Measurements from ENCODE around the gene FNIP2. TPM values are rescaled to one million over a fixed set of nuclear protein-coding genes. Genes with fewer than 3 reads are reported as not detected.

Gene FNIP2
- total and polyA plus RNA-seq, 4 donors: 8.8 to 88.7 (median 23.5) TPM

DNA sequence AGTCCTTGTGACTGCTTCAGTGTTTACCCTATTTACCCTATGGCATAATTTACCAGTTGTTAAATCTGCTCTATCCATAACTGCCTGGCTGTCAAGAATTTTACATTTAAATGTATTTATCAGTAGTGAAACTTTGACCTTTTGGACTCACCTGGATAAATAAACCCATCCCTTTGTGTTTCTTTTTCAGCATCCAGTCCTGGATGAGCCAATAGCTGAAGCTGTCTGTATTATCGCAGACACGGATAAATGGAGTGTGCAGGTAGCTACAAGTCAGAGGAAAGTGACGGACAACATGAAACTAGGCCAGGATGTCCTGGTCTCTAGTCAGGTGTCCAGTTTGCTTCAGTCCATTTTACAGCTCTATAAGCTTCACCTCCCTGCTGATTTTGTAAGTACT lies 122.4 kb downstream of the FNIP2 start:
- Histone ChIP-seq H3K36me3 (ENCODE audit: control insufficient read depth in 4 of 4, insufficient read depth in 3 of 4, low read depth in 1 of 4, low read length in 3 of 4) (peaks cover 0 to 43% (median 15%) of the 10 kb centered on the region in 4 donors), H3K27ac (ENCODE audit: low read depth in 1 of 2, low read length in 2 of 2) (no peak overlapping the region)

DNA sequence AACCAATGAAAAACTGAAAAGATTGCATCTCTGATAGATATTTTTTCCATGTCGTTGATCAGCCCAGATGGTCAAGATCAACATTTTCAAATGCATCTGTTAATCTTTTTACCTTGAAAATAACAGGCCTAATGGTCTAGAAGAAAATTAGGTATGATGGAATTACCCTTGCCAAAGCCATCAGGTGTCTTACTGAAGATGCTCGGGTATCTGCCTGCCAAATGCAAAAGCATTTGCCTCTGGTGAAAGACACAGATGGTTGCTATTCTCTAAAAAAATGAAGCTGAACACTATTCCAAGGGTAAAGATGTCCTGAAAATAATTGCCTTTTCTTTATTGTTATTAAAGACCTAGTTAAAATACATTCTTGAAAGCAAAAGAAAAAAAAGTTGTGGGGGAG lies 126.0 kb downstream of the FNIP2 start:
- WGBS: 92% methylated on average over 2 of the region's 2 CpGs
- Histone ChIP-seq H3K36me3 (ENCODE audit: control insufficient read depth in 4 of 4, insufficient read depth in 3 of 4, low read depth in 1 of 4, low read length in 3 of 4) (peaks cover 0 to 32% (median 14%) of the 10 kb centered on the region in 4 donors), H3K9ac (ENCODE audit: low read depth in 1 of 2, low read length in 2 of 2) (no peak overlapping the region), H3K4me3 (ENCODE audit: low read depth in 1 of 3, low read length in 3 of 3) (no peak overlapping the region), H3K9me3 (ENCODE audit: control insufficient read depth in 4 of 4, low read length in 3 of 4) (no peaks in the 10 kb centered on the region), H3K27ac (ENCODE audit: low read depth in 1 of 2, low read length in 2 of 2) (no peak overlapping the region), H3K4me1 (ENCODE audit: control insufficient read depth in 4 of 4, insufficient read depth in 4 of 4, low read length in 3 of 4) (peaks cover 0 to 5% (median 4%) of the 10 kb centered on the region in 4 donors), H3K27me3 (ENCODE audit: control insufficient read depth in 4 of 4, insufficient read depth in 4 of 4, low read length in 3 of 4) (no peaks in the 10 kb centered on the region)
- no peak for DNase-seq (ENCODE audit: low spot score)
- TF ChIP-seq RXRA (IDR thresholded peaks at IDR 0.05) (no peak), JUND (IDR thresholded peaks at IDR 0.05) (no peak), HNF4G (IDR thresholded peaks at IDR 0.05) (no peak), FOXA1 (IDR thresholded peaks at IDR 0.05) (no peak), EGR1 (IDR thresholded peaks at IDR 0.05; ENCODE audit: low read depth in 2 of 2) (no peak), FOXA2 (IDR thresholded peaks at IDR 0.05) (no peak), SP1 (IDR thresholded peaks at IDR 0.05) (no peak)
- TF ChIP-seq, protein P1, sequence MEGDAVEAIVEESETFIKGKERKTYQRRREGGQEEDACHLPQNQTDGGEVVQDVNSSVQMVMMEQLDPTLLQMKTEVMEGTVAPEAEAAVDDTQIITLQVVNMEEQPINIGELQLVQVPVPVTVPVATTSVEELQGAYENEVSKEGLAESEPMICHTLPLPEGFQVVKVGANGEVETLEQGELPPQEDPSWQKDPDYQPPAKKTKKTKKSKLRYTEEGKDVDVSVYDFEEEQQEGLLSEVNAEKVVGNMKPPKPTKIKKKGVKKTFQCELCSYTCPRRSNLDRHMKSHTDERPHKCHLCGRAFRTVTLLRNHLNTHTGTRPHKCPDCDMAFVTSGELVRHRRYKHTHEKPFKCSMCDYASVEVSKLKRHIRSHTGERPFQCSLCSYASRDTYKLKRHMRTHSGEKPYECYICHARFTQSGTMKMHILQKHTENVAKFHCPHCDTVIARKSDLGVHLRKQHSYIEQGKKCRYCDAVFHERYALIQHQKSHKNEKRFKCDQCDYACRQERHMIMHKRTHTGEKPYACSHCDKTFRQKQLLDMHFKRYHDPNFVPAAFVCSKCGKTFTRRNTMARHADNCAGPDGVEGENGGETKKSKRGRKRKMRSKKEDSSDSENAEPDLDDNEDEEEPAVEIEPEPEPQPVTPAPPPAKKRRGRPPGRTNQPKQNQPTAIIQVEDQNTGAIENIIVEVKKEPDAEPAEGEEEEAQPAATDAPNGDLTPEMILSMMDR (IDR thresholded peaks at IDR 0.05; ENCODE audit: low read depth, low read length, missing input control): no peak
- TF ChIP-seq, protein P2, sequence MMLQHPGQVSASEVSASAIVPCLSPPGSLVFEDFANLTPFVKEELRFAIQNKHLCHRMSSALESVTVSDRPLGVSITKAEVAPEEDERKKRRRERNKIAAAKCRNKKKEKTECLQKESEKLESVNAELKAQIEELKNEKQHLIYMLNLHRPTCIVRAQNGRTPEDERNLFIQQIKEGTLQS (IDR thresholded peaks at IDR 0.05): no peak

More for the DNA sequence above, 122.4 kb downstream of the FNIP2 start:
- no peaks in the 10 kb centered on the region for H3K9me3 ChIP-seq (ENCODE audit: control insufficient read depth in 4 of 4, low read length in 3 of 4)
- no peak overlapping the region for H3K9ac ChIP-seq (ENCODE audit: low read depth in 1 of 2, low read length in 2 of 2)
- DNase-seq (ENCODE audit: low spot score): no peak
- H3K27me3 ChIP-seq (ENCODE audit: control insufficient read depth in 4 of 4, insufficient read depth in 4 of 4, low read length in 3 of 4): no peaks in the 10 kb centered on the region
- H3K4me3 ChIP-seq (ENCODE audit: low read depth in 1 of 3, low read length in 3 of 3): no peak overlapping the region
- 50% methylated on average over 3 of the region's 3 CpGs for WGBS
- TF ChIP-seq SP1 (IDR thresholded peaks at IDR 0.05) (peak; percentile 49), FOXA1 (IDR thresholded peaks at IDR 0.05) (no peak), FOXA2 (IDR thresholded peaks at IDR 0.05) (no peak), RXRA (IDR thresholded peaks at IDR 0.05) (peak in 1 of 2 donors; percentile 9), HNF4G (IDR thresholded peaks at IDR 0.05) (peak; percentile 49), RAD21 (IDR thresholded peaks at IDR 0.05) (peak in 1 of 2 donors; percentile 33), HNF4A (conservative IDR thresholded peaks at IDR 0.05) (peak; percentile 81 to 85)
- TF ChIP-seq, protein P2 (IDR thresholded peaks at IDR 0.05): peak; percentile 30
- peaks cover 0 to 5% (median 4%) of the 10 kb centered on the region in 4 donors for H3K4me1 ChIP-seq (ENCODE audit: control insufficient read depth in 4 of 4, insufficient read depth in 4 of 4, low read length in 3 of 4)

DNA sequence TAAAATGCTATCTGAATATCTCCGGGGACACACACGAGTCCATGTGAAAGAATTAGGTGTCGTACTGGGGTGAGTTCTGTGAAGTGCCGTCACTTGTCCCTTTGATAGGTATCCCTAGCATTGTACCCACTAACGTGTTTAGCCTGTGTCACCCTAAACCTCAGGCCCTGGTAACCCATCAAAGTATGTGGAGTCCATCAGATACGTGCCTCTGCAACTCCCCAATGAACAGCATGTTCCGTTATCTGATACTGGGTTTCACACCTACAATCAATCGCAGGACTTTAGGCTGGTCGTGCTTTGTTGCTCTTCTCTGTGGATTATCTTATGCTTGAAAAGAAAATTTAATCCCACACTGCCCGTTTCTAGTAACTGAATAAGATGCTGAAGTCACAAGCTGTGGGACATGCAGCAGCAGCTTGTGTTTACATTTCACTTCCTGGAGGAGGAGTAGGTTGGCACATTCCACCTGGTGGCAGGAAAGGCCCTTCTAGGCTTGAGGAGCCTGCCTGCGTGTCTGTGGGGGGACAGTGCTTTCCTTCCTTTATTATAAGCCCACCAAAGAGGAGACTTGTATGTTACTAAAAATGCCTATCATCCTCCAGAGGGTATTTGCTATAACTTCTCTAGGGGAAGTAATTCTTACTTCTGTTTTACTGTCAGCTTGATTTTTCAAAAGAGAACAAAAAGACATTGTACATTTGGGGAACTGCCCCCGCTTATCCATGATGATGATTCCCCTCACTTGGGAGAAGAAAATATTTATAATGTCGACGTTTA lies 127.2 kb downstream of the FNIP2 start:
- H3K36me3 ChIP-seq (ENCODE audit: control insufficient read depth in 4 of 4, insufficient read depth in 3 of 4, low read depth in 1 of 4, low read length in 3 of 4): peaks cover 0 to 32% (median 14%) of the 10 kb centered on the region in 4 donors
- no peak overlapping the region for H3K27ac ChIP-seq (ENCODE audit: low read depth in 1 of 2, low read length in 2 of 2)
- H3K4me3 ChIP-seq (ENCODE audit: low read depth in 1 of 3, low read length in 3 of 3): no peak overlapping the region
- 83% methylated on average over 14 of the region's 14 CpGs for WGBS
- no peaks in the 10 kb centered on the region for H3K4me1 ChIP-seq (ENCODE audit: control insufficient read depth in 4 of 4, insufficient read depth in 4 of 4, low read length in 3 of 4)
- no peak overlapping the region for H3K9ac ChIP-seq (ENCODE audit: low read depth in 1 of 2, low read length in 2 of 2)
- H3K9me3 ChIP-seq (ENCODE audit: control insufficient read depth in 4 of 4, low read length in 3 of 4): no peaks in the 10 kb centered on the region
- H3K27me3 ChIP-seq (ENCODE audit: control insufficient read depth in 4 of 4, insufficient read depth in 4 of 4, low read length in 3 of 4): no peaks in the 10 kb centered on the region
- DNase-seq (ENCODE audit: low spot score): no peak
- TF ChIP-seq HNF4A (conservative IDR thresholded peaks at IDR 0.05) (no peak), RAD21 (IDR thresholded peaks at IDR 0.05) (no peak), FOXA2 (IDR thresholded peaks at IDR 0.05) (no peak), HNF4G (IDR thresholded peaks at IDR 0.05) (no peak), GABPA (IDR thresholded peaks at IDR 0.05 in 1 of 2, conservative IDR thresholded peaks at IDR 0.05 in 1 of 2) (no peak), RXRA (IDR thresholded peaks at IDR 0.05) (no peak)
- TF ChIP-seq, protein P3, sequence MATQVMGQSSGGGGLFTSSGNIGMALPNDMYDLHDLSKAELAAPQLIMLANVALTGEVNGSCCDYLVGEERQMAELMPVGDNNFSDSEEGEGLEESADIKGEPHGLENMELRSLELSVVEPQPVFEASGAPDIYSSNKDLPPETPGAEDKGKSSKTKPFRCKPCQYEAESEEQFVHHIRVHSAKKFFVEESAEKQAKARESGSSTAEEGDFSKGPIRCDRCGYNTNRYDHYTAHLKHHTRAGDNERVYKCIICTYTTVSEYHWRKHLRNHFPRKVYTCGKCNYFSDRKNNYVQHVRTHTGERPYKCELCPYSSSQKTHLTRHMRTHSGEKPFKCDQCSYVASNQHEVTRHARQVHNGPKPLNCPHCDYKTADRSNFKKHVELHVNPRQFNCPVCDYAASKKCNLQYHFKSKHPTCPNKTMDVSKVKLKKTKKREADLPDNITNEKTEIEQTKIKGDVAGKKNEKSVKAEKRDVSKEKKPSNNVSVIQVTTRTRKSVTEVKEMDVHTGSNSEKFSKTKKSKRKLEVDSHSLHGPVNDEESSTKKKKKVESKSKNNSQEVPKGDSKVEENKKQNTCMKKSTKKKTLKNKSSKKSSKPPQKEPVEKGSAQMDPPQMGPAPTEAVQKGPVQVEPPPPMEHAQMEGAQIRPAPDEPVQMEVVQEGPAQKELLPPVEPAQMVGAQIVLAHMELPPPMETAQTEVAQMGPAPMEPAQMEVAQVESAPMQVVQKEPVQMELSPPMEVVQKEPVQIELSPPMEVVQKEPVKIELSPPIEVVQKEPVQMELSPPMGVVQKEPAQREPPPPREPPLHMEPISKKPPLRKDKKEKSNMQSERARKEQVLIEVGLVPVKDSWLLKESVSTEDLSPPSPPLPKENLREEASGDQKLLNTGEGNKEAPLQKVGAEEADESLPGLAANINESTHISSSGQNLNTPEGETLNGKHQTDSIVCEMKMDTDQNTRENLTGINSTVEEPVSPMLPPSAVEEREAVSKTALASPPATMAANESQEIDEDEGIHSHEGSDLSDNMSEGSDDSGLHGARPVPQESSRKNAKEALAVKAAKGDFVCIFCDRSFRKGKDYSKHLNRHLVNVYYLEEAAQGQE (IDR thresholded peaks at IDR 0.05): no peak
- TF ChIP-seq, protein P4, sequence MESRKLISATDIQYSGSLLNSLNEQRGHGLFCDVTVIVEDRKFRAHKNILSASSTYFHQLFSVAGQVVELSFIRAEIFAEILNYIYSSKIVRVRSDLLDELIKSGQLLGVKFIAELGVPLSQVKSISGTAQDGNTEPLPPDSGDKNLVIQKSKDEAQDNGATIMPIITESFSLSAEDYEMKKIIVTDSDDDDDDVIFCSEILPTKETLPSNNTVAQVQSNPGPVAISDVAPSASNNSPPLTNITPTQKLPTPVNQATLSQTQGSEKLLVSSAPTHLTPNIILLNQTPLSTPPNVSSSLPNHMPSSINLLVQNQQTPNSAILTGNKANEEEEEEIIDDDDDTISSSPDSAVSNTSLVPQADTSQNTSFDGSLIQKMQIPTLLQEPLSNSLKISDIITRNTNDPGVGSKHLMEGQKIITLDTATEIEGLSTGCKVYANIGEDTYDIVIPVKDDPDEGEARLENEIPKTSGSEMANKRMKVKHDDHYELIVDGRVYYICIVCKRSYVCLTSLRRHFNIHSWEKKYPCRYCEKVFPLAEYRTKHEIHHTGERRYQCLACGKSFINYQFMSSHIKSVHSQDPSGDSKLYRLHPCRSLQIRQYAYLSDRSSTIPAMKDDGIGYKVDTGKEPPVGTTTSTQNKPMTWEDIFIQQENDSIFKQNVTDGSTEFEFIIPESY (IDR thresholded peaks at IDR 0.05): no peak
- TF ChIP-seq, protein P5, sequence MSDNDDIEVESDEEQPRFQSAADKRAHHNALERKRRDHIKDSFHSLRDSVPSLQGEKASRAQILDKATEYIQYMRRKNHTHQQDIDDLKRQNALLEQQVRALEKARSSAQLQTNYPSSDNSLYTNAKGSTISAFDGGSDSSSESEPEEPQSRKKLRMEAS (IDR thresholded peaks at IDR 0.05): no peak

Measured in liver (tissue), 9 donors.